ENCODE results near the gene GIMAP8. TPM values are rescaled to one million over a fixed set of nuclear protein-coding genes. Genes with fewer than 3 reads are reported as not detected.
"Not testable (repeated sequence)": the region's sequence is repeated elsewhere in the genome, so short reads cannot be mapped to it uniquely, and the experiment has no call there.

GIMAP8 gene
- total RNA-seq, 1 donor from 2014 or later: not detected

GRCh38 chr7:150481186-150481920 lies 30.9 kb downstream of the GIMAP8 start:
- no peak for DNase-seq
- no peak overlapping the region for H3K4me3 Mint-ChIP-seq (ENCODE audit: unreplicated experiment)
- no peak overlapping the region for H3K27ac Mint-ChIP-seq (ENCODE audit: unreplicated experiment)
- H3K36me3 Mint-ChIP-seq (ENCODE audit: unreplicated experiment): no peaks in the 10 kb centered on the region
- no peaks in the 10 kb centered on the region for H3K9me3 Mint-ChIP-seq (ENCODE audit: unreplicated experiment)
- TF ChIP-seq CTCF (IDR thresholded peaks at IDR 0.05; ENCODE audit: partially characterized antibody, unreplicated experiment): no peak
- H3K27me3 Mint-ChIP-seq (ENCODE audit: unreplicated experiment): no peaks in the 10 kb centered on the region
- H3K4me1 Mint-ChIP-seq (ENCODE audit: low read depth, unreplicated experiment): no peaks in the 10 kb centered on the region

- no peak for DNase-seq
- Mint-ChIP-seq H3K36me3 (ENCODE audit: unreplicated experiment) (no peaks in the 10 kb centered on the region), H3K4me1 (ENCODE audit: low read depth, unreplicated experiment) (no peaks in the 10 kb centered on the region), H3K4me3 (ENCODE audit: unreplicated experiment) (no peak overlapping the region), H3K27me3 (ENCODE audit: unreplicated experiment) (no peaks in the 10 kb centered on the region), H3K27ac (ENCODE audit: unreplicated experiment) (no peak overlapping the region), H3K9me3 (ENCODE audit: unreplicated experiment) (no peaks in the 10 kb centered on the region)
- TF ChIP-seq CTCF (IDR thresholded peaks at IDR 0.05; ENCODE audit: partially characterized antibody, unreplicated experiment): no peak
These were observed 31.5 kb downstream of the GIMAP8 start for GRCh38 chr7:150481922-150482321.

GRCh38 chr7:150483514-150483913 lies 33.1 kb downstream of the GIMAP8 start:
- H3K4me1 Mint-ChIP-seq (ENCODE audit: low read depth, unreplicated experiment); H3K36me3 Mint-ChIP-seq (ENCODE audit: unreplicated experiment); H3K27ac Mint-ChIP-seq (ENCODE audit: unreplicated experiment); DNase-seq; H3K4me3 Mint-ChIP-seq (ENCODE audit: unreplicated experiment); H3K9me3 Mint-ChIP-seq (ENCODE audit: unreplicated experiment); H3K27me3 Mint-ChIP-seq (ENCODE audit: unreplicated experiment): not testable (repeated sequence)

- H3K36me3 Mint-ChIP-seq (ENCODE audit: unreplicated experiment); H3K27ac Mint-ChIP-seq (ENCODE audit: unreplicated experiment); H3K9me3 Mint-ChIP-seq (ENCODE audit: unreplicated experiment); H3K4me1 Mint-ChIP-seq (ENCODE audit: low read depth, unreplicated experiment); H3K27me3 Mint-ChIP-seq (ENCODE audit: unreplicated experiment); H3K4me3 Mint-ChIP-seq (ENCODE audit: unreplicated experiment); DNase-seq: not testable (repeated sequence)
These were observed 33.6 kb downstream of the GIMAP8 start for GRCh38 chr7:150484071-150484470.

GRCh38 chr7:150487625-150488024 lies 37.2 kb downstream of the GIMAP8 start:
- Mint-ChIP-seq H3K4me1 (ENCODE audit: low read depth, unreplicated experiment) (no peaks in the 10 kb centered on the region), H3K27me3 (ENCODE audit: unreplicated experiment) (no peaks in the 10 kb centered on the region), H3K27ac (ENCODE audit: unreplicated experiment) (no peak overlapping the region), H3K9me3 (ENCODE audit: unreplicated experiment) (no peaks in the 10 kb centered on the region), H3K36me3 (ENCODE audit: unreplicated experiment) (no peaks in the 10 kb centered on the region), H3K4me3 (ENCODE audit: unreplicated experiment) (no peak overlapping the region)
- no peak for DNase-seq
- TF ChIP-seq CTCF (IDR thresholded peaks at IDR 0.05; ENCODE audit: partially characterized antibody, unreplicated experiment): no peak

- Mint-ChIP-seq H3K36me3 (ENCODE audit: unreplicated experiment) (no peaks in the 10 kb centered on the region), H3K27me3 (ENCODE audit: unreplicated experiment) (no peaks in the 10 kb centered on the region), H3K4me1 (ENCODE audit: low read depth, unreplicated experiment) (no peaks in the 10 kb centered on the region), H3K4me3 (ENCODE audit: unreplicated experiment) (no peak overlapping the region), H3K9me3 (ENCODE audit: unreplicated experiment) (no peaks in the 10 kb centered on the region), H3K27ac (ENCODE audit: unreplicated experiment) (no peak overlapping the region)
- DNase-seq: no peak
- no peak for TF ChIP-seq CTCF (IDR thresholded peaks at IDR 0.05; ENCODE audit: partially characterized antibody, unreplicated experiment)
These were observed 39.4 kb downstream of the GIMAP8 start for GRCh38 chr7:150489782-150490181.

GRCh38 chr7:150493442-150493841 lies 43.0 kb downstream of the GIMAP8 start:
- not testable (repeated sequence) for H3K27me3 Mint-ChIP-seq (ENCODE audit: unreplicated experiment); H3K4me3 Mint-ChIP-seq (ENCODE audit: unreplicated experiment); H3K36me3 Mint-ChIP-seq (ENCODE audit: unreplicated experiment); DNase-seq; H3K27ac Mint-ChIP-seq (ENCODE audit: unreplicated experiment); H3K4me1 Mint-ChIP-seq (ENCODE audit: low read depth, unreplicated experiment); H3K9me3 Mint-ChIP-seq (ENCODE audit: unreplicated experiment)
